ENCODE data around the gene SNAP29. TPM values are rescaled to one million over a fixed set of nuclear protein-coding genes. Genes with fewer than 3 reads are reported as not detected.
A peak's percentile ranks its signal among the peaks of the same experiment; 100 is the strongest.

SNAP29 gene
- total RNA-seq, 4 donors from 2014 or later, result 22.1 to 41.1 (median 28.7) TPM

DNA sequence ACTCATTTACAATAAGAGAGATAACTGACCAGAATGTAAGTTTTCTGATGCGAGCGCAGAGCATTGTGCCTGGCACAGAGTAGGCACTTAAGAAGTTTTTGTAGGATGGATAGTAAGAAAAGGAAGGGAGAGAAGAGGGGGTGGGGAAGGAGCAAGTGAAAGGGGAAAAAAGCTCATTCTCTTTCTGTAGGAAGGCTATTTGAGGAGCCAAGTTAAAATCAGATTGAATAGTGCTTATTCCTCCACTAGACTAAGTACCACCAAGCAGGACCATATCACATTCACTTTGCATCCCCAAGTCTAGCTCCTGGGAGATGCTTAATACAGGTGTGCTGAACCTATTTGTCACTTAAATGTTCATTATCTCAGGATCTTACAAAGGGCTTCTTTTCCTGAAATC is 44.3 kb downstream of the SNAP29 start:
- ATAC-seq (no peak), DNase-seq (no peak)
- H3K4me3 ChIP-seq, result no peak overlapping the region
- TF ChIP-seq, protein P1, sequence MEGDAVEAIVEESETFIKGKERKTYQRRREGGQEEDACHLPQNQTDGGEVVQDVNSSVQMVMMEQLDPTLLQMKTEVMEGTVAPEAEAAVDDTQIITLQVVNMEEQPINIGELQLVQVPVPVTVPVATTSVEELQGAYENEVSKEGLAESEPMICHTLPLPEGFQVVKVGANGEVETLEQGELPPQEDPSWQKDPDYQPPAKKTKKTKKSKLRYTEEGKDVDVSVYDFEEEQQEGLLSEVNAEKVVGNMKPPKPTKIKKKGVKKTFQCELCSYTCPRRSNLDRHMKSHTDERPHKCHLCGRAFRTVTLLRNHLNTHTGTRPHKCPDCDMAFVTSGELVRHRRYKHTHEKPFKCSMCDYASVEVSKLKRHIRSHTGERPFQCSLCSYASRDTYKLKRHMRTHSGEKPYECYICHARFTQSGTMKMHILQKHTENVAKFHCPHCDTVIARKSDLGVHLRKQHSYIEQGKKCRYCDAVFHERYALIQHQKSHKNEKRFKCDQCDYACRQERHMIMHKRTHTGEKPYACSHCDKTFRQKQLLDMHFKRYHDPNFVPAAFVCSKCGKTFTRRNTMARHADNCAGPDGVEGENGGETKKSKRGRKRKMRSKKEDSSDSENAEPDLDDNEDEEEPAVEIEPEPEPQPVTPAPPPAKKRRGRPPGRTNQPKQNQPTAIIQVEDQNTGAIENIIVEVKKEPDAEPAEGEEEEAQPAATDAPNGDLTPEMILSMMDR (IDR thresholded peaks at IDR 0.05 in 4 of 5, conservative IDR thresholded peaks at IDR 0.05 in 1 of 5), result no peak
- no peak for TF ChIP-seq POLR2A (IDR thresholded peaks at IDR 0.05)
- no peaks in the 10 kb centered on the region for H3K27me3 ChIP-seq
- H3K36me3 ChIP-seq, result no peaks in the 10 kb centered on the region
- H3K27ac ChIP-seq, result no peak overlapping the region
- intact Hi-C loops (cut with DNase I; ENCODE audit: low total_unique reads) (no loop called here), in situ Hi-C loops (cut with MboI; ENCODE audit: low sequenced_read_pairs in 4 of 4) (no loop called here)
- no peaks in the 10 kb centered on the region for H3K9me3 ChIP-seq
- no peaks in the 10 kb centered on the region for H3K4me1 ChIP-seq

DNA sequence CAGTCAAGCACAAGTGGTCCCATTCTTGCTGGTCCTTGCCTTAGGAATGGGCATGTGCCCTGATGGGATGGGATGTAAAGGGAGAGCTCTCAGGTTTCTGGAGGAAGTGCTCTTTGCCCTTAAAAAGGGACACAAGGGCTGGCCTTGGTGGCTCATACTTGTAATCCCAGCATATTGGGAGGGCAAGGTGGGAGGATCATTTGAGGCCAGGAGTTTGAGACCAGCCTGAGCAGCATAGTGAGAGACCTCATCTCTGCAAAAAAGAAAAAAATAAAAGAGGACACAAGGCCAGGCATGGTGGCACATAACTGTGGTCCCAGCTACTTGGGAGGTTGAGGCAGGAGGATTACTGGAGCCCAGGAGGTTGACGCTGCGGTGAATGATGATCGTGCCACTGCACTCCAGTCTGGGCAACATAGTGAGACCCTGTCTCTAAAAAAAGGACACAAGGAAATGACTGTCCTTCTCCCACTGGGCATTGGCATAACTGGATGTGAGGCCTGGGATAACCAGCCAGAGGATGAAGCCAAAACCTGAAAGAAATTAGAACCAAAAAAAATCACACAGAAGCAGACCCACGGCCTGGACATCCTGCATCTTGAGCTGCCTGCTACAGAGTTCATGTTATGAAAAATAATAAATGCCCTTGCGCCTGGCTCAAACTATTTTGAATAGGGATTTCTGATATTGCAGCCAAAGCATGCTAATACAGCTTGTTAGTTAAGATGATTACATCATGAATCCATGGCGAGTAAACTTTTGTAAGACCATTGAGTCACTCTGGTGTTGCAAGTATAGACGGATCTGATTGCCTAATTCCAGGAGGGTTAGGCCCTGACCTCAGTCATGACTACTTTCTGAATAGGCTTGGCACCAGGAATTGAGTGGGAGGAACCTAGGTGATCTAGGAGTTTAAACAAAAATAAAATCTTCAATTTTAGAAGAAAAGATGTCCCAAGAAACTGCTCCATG is 45.5 kb downstream of the SNAP29 start:
- Histone ChIP-seq H3K4me3 (no peak overlapping the region), H3K27me3 (no peaks in the 10 kb centered on the region), H3K27ac (peak overlapping the region in 1 of 4 donors; percentile 12), H3K4me1 (no peaks in the 10 kb centered on the region), H3K36me3 (no peaks in the 10 kb centered on the region), H3K9me3 (no peaks in the 10 kb centered on the region)
- no peak for TF ChIP-seq POLR2A (IDR thresholded peaks at IDR 0.05)
- TF ChIP-seq, protein P1 (IDR thresholded peaks at IDR 0.05 in 4 of 5, conservative IDR thresholded peaks at IDR 0.05 in 1 of 5), result no peak
- ATAC-seq (peak; percentile 94 to 97), DNase-seq (peak; percentile 32 to 37)
- in situ Hi-C loops (cut with MboI; ENCODE audit: low sequenced_read_pairs in 4 of 4) (no loop called here), intact Hi-C loops (cut with DNase I; ENCODE audit: low total_unique reads) (no loop called here)

DNA sequence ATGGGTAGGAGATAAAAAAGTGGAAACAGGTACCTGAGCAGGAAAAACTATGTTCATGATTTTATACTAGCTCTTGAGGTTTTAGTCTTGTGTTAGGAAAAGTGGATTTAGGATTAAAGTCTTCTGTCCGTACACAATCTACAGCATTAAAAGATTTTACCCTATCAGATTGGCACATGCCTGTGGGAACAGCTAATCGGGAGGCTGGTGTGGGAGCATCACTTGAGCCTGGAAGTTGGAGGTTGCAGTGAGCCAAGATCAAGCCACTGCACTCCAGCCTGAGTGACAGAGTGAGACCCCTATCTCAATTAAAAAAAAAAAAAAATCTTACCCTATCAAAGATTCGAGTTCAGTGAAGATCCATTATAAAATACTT is 46.2 kb downstream of the SNAP29 start:
- ATAC-seq (no peak), DNase-seq (no peak)
- Histone ChIP-seq H3K27me3 (no peaks in the 10 kb centered on the region), H3K9me3 (no peaks in the 10 kb centered on the region), H3K36me3 (no peaks in the 10 kb centered on the region), H3K4me1 (no peaks in the 10 kb centered on the region), H3K27ac (no peak overlapping the region), H3K4me3 (no peak overlapping the region)
- in situ Hi-C loops (cut with MboI; ENCODE audit: low sequenced_read_pairs in 4 of 4) (no loop called here), intact Hi-C loops (cut with DNase I; ENCODE audit: low total_unique reads) (no loop called here)
- TF ChIP-seq, protein P1 (IDR thresholded peaks at IDR 0.05 in 4 of 5, conservative IDR thresholded peaks at IDR 0.05 in 1 of 5), result no peak
- TF ChIP-seq POLR2A (IDR thresholded peaks at IDR 0.05), result no peak

DNA sequence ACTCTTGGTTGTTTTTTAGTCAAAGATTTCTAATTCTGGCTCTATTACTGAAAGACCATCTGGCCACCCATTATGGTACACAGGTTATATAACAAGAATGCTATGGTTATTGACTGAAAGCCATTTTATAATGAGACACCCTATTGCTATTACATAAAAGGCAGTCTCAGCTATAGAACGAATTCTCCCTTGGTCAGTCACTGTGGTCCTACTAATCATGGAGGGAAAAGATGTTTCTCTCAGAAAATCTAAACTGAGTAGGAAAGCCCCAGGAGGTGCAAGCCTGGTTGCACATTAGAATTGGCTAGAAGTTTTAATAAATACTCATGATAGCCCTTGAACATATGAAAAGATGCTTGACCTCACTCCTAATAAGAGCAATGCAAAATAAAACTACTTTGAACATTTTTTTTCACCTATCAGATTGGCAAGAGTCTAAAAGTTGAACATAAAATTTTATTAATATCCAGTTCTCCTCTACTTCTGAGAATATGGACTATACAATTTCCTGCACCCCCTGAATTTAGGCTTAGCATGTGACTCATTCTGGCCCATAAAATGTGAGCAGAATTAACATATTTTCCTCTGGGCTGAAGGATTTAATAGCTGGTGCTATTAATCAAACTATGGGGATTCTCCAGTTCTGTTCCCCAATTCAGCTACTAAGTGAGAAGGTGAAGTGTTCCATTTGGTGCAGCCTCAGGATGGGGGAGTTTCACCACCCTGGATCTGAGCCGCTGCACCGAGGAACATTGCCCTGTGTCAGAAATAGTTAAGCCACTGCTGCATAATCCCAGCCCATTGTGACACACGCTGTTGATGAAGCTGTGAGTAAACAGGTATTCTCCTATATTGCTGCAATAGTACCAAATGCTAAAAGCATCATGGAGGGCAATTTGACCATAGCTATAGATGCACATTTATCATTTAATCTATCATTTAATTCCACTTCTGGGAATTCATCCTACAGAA is 46.9 kb downstream of the SNAP29 start:
- H3K27me3 ChIP-seq, result no peaks in the 10 kb centered on the region
- intact Hi-C loops (cut with DNase I; ENCODE audit: low total_unique reads), result no loop called here
- TF ChIP-seq, protein P1 (IDR thresholded peaks at IDR 0.05 in 4 of 5, conservative IDR thresholded peaks at IDR 0.05 in 1 of 5), result no peak
- TF ChIP-seq POLR2A (IDR thresholded peaks at IDR 0.05), result no peak
- no peak for DNase-seq
- no peaks in the 10 kb centered on the region for H3K9me3 ChIP-seq
- H3K36me3 ChIP-seq, result no peaks in the 10 kb centered on the region
- no peaks in the 10 kb centered on the region for H3K4me1 ChIP-seq
- no peak overlapping the region for H3K4me3 ChIP-seq
- H3K27ac ChIP-seq, result no peak overlapping the region
- in situ Hi-C loops (cut with MboI; ENCODE audit: low sequenced_read_pairs in 4 of 4), result no loop called here
- ATAC-seq, result no peak

Measured in gastrocnemius medialis (tissue), 4 donors.